Stimulated activated CD8-positive, alpha-beta memory T cell treated with anti-CD3 and anti-CD28 coated beads, Interleukin-7, amount 100 ng/mL, for 24 hours (primary cell): ENCODE results near the gene INPP5A.
"Not testable (repeated sequence)": the region's sequence is repeated elsewhere in the genome, so short reads cannot be mapped to it uniquely, and the experiment has no call there.

Source experiments
- DNase-seq: peaks from one replicate; pipeline ENCODE4 v3.0.0-alpha.2; 2020; ENCODE audit warnings: low read depth

INPP5A gene

DNA sequence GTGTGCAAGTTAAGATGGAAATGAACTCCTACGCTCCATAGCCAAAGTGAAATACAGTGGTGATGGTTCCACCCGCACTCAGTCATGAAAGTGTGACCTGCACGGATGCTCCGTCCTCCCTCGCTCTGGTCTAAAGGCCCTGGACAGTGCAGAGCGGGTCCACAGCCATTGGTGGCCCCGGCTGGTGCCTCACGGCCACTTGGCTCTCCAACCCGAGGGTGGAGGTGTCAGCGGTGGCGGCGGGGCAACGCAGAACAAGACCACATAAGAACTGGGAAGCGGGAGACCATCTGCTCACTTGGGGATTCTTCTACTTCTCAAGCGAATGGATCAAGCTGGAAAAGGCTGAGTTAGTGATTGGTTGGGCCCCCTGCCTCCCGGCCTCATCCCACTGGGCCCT, 187.6 kb downstream of the INPP5A start:
- no peak for DNase-seq

- no peak for DNase-seq
Measured at GRCh38 chr10:132726194-132726593, 188.6 kb downstream of the INPP5A start.

DNA sequence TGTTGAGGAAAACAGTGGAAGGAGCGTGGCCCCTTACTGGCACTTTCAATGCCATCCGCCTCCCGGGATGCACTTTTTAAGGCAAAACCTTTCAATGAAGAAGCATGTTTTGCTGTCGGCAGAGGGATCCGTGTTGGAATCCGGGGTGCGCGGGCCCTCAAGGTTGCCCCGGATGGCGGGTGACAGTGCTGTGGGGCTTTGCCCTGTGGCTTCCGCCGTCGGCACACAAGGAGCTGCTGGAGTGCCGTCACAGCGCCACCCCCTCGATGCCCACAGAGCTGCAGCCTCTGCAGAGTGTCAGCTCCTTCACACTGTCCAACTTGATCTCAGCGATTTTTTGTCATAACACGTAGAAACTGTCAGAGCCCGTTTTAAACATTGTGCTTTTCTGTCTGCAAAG, 189.4 kb downstream of the INPP5A start:
- DNase-seq, result no peak

DNA sequence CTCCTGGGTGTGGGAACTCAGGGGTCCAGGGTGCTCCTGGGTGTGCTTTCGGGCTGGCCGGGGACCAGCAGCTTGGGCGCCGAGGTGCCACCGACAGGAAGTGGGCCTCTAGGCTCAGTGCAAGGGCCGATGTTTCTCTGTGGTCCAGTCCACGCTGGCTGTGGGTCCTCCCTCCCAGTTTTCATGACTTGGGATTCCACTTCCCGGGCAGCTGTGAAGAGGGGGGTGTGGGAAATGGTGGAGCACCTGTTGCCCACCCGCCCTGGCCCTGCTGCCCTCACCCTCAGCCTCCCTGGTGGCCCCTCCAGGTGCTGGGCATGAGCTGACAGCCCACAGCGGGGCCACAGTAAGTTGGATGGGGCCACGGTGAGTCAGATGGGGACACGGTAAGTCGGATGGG, 189.8 kb downstream of the INPP5A start:
- no peak for DNase-seq

DNA sequence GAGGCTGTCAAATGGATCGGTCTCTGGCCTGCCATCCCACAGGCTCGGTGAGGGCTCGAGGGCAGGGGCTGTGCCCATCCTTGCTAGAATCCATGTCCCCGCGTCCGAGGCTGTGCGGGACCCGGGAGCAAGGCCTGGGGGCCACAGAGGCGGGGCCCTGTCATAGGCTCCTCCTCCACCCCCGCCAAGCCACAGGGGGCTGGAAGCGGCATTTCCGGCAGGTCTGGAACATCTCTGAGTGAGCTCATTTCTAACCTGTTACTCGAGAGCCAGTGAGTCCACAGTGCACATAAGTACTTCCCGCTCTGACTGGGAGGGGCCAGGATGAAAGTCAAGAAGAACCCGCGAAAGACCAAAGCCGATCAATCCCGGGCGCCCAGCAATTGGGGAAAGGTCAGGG, 190.7 kb downstream of the INPP5A start:
- DNase-seq, result no peak

DNA sequence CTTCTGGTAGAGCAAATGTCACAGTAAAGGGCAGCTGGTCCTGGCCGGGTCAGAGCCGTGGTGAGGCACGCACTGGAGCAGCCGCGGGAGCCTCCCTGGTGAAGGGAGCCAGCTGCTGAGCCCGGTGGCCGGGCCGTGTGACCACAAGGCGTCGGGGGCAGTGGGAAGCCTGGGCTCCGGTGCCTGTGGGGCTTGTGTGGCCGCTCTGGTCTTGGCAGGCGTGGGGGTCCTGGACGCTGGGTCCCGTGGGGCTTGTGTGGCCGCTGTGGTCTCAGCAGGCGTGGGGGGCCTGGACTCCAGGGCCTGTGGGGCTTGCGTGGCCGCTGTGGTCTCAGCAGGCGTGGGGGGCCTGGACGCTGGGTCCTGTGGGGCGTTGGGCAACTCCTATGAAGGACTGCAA, 191.2 kb downstream of the INPP5A start:
- DNase-seq, result no peak

DNA sequence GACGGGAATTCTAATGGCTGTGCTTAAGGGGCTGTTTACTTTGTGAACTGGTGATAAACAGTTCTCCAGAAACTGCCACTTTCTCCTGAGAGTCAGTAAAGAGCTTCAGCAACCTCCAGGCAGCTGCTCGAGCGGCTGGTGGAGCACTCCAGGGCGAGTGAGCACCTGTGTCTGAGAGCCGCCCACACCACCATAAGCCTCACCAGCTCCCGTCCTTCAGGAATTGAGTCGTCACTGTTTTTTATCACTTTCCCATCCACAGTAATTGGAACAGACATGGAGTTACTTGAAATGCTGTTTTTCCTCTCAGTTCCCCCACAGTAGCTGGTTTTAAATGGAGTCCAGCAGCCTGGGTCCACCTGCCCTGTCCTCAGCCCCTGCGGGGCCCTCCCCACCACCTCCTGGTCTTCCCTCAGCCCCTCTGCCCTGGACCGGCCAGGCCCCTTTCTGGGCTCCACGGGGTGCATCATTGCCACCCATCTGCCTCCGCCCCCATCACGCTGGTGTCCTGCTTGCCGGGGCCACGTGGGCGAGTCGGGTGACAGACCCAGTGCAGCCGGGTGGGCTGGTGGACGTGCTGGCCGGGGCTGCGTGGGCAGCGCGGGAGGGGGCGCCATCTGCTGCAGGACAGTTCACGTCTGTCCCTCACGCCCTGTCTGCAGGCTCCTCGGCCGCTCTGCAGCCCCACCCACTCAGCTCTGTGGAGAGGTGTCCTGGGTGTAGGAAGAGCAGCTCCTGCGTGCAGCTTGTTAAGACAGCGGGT, 192.4 kb downstream of the INPP5A start:
- DNase-seq, result no peak

DNA sequence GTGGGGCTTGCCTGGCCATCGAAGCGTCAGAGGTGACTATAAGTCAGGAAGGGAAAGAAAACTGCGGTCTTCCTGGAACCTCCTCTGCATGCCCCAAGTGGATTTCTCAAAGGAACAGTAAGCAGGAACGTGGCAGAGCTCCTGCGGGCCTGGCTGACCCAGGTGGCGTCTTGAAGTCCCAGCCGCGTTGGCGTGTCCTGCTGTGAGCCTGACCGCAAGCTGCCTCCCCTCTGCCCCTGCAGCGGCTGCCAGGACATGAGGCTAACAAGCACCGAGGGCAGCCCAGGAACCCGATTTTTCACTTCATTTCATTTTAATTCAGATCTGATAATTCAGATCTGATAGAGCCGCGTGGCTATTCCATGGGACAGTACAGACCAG, 193.0 kb downstream of the INPP5A start:
- DNase-seq, result no peak

DNA sequence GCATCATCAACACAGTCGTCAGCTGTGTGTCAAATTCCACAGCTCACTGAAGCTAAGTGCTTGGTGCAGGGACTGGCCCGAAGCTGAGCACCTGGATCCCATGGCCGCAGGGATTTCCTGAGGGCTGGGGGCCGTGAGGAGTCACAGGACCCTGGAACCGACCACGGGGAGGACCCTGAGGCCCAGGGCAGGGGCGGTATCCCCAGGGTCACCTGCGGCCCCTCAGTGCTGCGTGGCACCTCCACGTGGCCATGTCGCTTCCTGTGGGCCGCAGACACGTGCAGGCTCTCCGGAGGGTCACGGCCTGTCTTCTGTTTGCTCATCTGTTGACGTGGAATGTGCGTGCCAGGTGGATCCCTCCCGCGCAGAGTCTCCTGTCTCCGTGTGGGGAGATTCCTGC, 194.9 kb downstream of the INPP5A start:
- no peak for DNase-seq

GRCh38 chr10:132733926-132734325, 196.3 kb downstream of the INPP5A start:
- DNase-seq, result no peak

- no peak for DNase-seq
Measured at GRCh38 chr10:132735341-132735775, 197.8 kb downstream of the INPP5A start.

DNA sequence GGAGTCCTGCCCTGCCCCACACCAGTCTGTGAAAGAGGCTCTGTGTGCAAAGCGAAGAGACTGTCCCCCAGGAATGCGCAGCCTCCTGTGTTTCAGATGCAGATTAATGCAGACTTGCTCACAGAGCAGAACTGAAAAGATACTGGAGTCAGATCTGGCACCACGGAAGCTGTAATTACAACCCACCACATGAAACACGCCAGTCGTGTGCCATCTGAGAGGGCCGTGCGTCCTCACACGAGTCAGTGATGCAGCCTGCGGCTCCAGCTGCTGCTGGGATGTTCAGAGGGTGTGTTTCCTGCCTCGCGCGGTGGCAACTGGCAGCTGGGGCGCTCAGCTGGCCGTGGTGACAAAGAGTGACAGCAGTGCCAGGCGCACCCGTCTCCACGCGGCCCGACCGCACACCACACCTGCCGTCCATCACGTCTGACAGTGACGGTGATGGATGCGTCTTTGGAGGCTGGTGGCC, 198.4 kb downstream of the INPP5A start:
- DNase-seq, result no peak

- DNase-seq, result no peak
Measured at GRCh38 chr10:132737390-132738048, 199.9 kb downstream of the INPP5A start.

DNA sequence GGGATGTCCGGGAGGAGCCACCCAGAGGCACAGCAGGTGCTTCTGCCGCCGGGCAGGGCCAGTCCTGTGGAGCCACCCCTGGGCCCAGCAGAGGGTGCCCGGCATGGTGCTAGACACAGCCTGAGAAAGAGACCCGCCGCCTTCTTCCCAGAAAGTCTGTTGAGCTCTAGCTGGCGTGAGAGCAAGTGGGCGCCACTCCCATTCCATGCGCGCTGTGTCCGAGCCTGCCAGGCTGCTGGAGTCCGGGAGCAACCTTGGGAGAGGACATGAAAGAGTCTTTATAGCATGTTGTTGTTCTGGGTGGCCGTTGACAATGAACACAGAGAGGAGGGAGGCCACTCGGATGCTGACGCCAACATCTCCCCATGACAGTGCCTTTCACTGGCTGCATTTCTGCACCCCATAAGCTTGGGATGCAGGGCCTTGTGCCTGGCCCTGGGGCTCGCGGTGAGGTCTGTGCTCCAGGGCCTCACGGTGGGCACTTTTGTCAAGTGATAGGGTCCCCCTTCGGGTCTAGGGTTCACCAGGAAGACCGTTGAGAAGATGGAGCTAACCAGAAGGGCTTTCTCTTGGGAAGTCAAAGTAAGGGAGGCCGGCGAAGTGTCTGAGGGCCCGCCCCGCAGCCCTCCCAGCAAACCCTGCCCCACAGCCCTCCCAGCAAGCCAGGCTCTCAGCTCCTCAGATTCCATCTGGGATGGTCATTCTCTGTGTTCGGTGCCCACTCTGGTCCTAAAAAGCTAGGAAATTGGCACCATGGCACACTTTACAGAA, 201.1 kb downstream of the INPP5A start:
- DNase-seq, result no peak

DNA sequence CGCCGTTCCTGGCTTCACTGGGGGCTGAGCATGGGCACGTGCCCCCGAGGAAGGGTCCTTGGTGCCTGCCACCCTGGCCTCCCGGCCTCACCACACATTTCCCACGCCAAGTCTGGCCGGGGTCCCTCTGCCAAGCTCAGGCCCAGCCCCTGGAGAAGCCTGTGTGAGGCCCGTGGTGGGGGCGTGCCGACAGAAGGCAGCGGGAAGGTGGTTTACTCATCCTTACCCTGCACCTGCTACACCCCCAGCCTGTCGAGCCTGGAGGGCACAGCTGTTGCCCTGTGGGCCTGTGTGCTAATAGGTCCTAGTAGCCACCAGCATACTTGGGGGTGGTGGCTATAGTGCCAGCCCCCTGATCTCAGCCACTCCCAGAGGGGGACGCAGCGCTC, 201.6 kb downstream of the INPP5A start:
- no peak for DNase-seq

DNA sequence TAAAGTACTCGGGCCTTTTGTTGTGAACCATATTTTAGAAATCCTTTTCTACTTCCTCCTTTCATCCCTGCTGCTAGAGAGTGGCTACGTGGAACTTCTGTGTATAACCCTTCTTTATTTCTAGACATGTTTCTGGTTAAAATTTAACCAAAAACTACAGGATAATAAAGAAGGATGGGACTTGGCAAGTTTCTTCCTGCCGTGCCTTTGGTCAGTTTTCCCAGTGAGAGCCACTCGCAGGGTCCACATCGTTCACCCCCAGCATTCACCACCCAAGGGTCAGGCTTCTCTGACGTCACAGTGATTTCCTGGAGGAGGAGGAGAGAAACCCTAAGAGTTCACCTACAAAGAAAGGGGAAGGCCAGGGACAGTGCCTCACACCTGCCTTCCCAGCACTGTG, 203.0 kb downstream of the INPP5A start:
- DNase-seq, result no peak

- DNase-seq, result no peak
Measured at GRCh38 chr10:132742167-132742836, 204.7 kb downstream of the INPP5A start.

GRCh38 chr10:132742837-132743194, 205.2 kb downstream of the INPP5A start:
- DNase-seq, result no peak

DNA sequence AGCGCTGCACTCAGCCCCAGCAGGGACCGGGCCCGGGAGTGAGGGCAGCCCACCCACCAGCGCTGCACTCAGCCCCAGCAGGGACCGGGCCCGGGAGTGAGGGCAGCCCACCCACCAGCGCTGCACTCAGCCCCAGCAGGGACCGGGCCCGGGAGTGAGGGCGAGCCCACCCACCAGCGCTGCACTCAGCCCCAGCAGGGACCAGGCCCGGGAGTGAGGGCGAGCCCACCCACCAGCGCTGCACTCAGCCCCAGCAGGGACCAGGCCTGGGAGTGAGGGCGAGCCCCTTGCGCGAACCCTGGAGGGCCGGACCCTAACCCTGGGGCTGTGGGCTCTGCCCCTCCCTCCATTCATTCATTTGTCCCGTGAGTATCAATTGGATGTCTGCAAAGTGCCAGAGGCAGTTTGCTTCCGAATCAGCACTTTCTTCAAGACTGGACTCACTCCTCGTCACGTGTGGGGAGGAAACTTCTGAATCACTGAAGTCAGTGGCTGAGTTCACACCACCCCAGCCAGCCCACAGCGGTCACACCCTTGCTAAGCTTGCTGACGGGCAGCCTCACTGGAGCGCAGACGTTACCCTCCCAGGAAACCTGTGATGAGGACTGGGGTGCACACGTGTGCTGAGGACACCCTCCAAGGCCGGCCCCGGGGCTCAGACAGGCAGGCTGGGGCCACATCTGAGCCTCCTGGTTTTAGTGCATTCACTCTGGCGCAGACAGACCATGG, 205.8 kb downstream of the INPP5A start:
- not testable (repeated sequence) for DNase-seq

DNA sequence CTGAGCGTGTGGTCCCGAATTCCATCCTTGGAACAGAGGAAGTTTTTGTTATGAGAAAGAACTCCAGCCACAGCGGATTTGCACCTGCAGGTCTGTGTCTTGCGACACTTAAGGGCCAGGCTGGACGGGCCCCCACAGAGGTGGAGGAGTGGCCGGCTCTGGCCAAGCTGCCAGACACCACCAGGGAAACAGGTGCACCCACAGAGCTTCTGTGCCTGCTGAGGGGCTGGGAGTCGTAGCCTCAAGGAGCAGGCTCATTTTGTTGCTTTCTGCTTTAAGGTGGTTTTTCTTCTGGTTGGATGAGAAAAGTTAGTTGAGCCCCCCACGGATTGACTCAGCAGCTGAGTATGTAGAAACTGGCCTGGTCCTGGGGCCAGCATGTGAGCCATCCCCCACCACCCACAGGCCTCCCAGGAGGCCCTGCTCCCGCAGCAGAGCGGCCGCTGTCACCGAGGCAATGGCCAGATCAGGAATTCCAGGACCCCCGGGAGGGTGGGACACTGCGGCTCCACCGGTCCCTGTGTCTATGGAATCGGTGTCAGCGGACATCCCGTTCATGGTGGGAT, 206.4 kb downstream of the INPP5A start:
- DNase-seq, result no peak

- DNase-seq, result no peak
Measured at GRCh38 chr10:132744839-132745238, 207.3 kb downstream of the INPP5A start.
